Gastroesophageal sphincter (tissue), 3 donors: Measurements from ENCODE around the gene PTBP3.

ENCODE experiments used
- CTCF ChIP-seq, 4 experiments: fragments of 200-600 bp in 2 of 4; fragments of 450-650 bp in 2 of 4; sonication (generic) in 1 of 4; IDR thresholded peaks; one replicate each; pipeline ENCODE4 v1.5.1; 2017 to 2019; ENCODE audit warnings: antibody characterized with exemption in 4 of 4, mild to moderate bottlenecking in 2 of 4, moderate library complexity in 2 of 4
- POLR2A ChIP-seq, 2 donors: fragments of 450-650 bp; IDR thresholded peaks; one replicate each; pipeline ENCODE4 v1.6.1; 2017; ENCODE audit warnings: antibody characterized with exemption in 2 of 2, mild to moderate bottlenecking in 2 of 2, moderate library complexity in 1 of 2
- POLR2AphosphoS5 ChIP-seq: sonication (generic); formaldehyde crosslinking; IDR thresholded peaks from one replicate; pipeline ENCODE4 v1.6.1; 2017; ENCODE audit warnings: antibody characterized with exemption

GRCh38 chr9:112326194-112326593 is 7.2 kb downstream of the PTBP3 start:
- no peak for TF ChIP-seq CTCF (IDR thresholded peaks at IDR 0.05)
- TF ChIP-seq POLR2A (IDR thresholded peaks at IDR 0.05): no peak
- TF ChIP-seq POLR2AphosphoS5: no peak
